K562 (cell line): ENCODE data around the gene TMEM117. TPM values are rescaled to one million over a fixed set of nuclear protein-coding genes. Genes with fewer than 3 reads are reported as not detected.

ENCODE experiments used
- ATAC-seq: fragments of 200-7000 bp; cut with Tn5 transposase; 3 replicates; pipeline ENCODE4 v1.9.1; 2020; ENCODE audit warnings: moderate library complexity
- BruUV-seq: library from RNA; stranded (reverse); fragments of 400-500 nt; replicated peaks from 2 replicates; lab custom pipeline; 2021; lab: Mats Ljungman, UMichigan
- CTCF ChIA-PET: fragments of 300-600 bp; formaldehyde crosslinking; extraction: SDS; loops from one replicate; lab custom pipeline; 2021; ENCODE audit warnings: low intra/inter-chr PET ratio; lab: Yijun Ruan, JAX
- POLR2A ChIA-PET: fragments of 300-600, 350-650 bp; sonication (Branson Sonifier 250); formaldehyde crosslinking; extraction: SDS; loops from one replicate; lab custom pipeline; 2021; ENCODE audit warnings: antibody characterized with exemption, inconsistent platforms; lab: Yijun Ruan, JAX
- DNase-seq, 4 experiments: peaks; one replicate each; pipeline versions ENCODE4 v3.0.0 to v3.0.0-alpha.2; 2011 to 2018; ENCODE audit warnings: low spot score in 3 of 4, mixed read lengths in 3 of 4; ENCODE audit errors: extremely low read depth in 1 of 4
- FAIRE-seq: peaks from 2 replicates; lab custom pipeline; 2011; peaks lifted over from hg19 to GRCh38; lab: Jason Lieb, UNC
- H2AFZ ChIP-seq: 2 replicates; pipeline ENCODE4 v1.6.0; 2011; ENCODE audit warnings: low read depth, low read length, control low read depth, inconsistent platforms
- H3K27ac ChIP-seq: fragments of 200-600 bp; 3 replicates; pipeline ENCODE4 v1.8.0; 2011; ENCODE audit warnings: low read depth, mild to moderate bottlenecking, control low read depth, inconsistent platforms, low read length, moderate library complexity, mixed read lengths; ENCODE audit errors: extremely low read depth
- H3K27me3 ChIP-seq, 2 experiments: fragments of 300-600 bp in 1 of 2; 2 replicates in 1 of 2; 3 replicates in 1 of 2; pipeline versions ENCODE4 v1.6.0 to v1.8.0; 2011; ENCODE audit warnings: inconsistent platforms in 2 of 2, low read length in 2 of 2, mild to moderate bottlenecking in 1 of 2, mixed read lengths in 1 of 2, moderate library complexity in 1 of 2; ENCODE audit not compliant: control insufficient read depth in 2 of 2, insufficient read depth in 2 of 2
- H3K36me3 ChIP-seq: fragments of 300-600 bp; 3 replicates; pipeline ENCODE4 v1.8.0; 2011; ENCODE audit warnings: mild to moderate bottlenecking, low read length, inconsistent platforms; ENCODE audit not compliant: control insufficient read depth, insufficient read depth
- H3K4me1 ChIP-seq, 2 experiments: fragments of 200-600 bp in 1 of 2; replicated peaks in 1 of 2; 2 replicates in 1 of 2; 3 replicates in 1 of 2; pipeline versions ENCODE4 v1.5.1 to v1.8.0; 2011; ENCODE audit warnings: inconsistent platforms in 2 of 2, low read length in 2 of 2, mild to moderate bottlenecking in 1 of 2, mixed read lengths in 1 of 2, moderate library complexity in 1 of 2; ENCODE audit not compliant: control insufficient read depth in 2 of 2, insufficient read depth in 2 of 2
- H3K4me2 ChIP-seq: 2 replicates; pipeline ENCODE4 v1.6.1; 2011; ENCODE audit warnings: low read length, control low read depth, inconsistent platforms, mixed read lengths; ENCODE audit not compliant: insufficient read depth
- H3K4me3 ChIP-seq: fragments of 200-600 bp; sonication (generic), shearing (Covaris generic); 2 replicates; pipeline ENCODE4 v1.5.1; 2016; ENCODE audit warnings: control low read depth, inconsistent platforms
- H3K79me2 ChIP-seq: fragments of 200-600 bp; 3 replicates; pipeline ENCODE4 v1.8.0; 2011; ENCODE audit warnings: low read length, inconsistent platforms; ENCODE audit not compliant: control insufficient read depth, insufficient read depth
- H3K9ac ChIP-seq, 2 experiments: 2 replicates each; pipeline versions ENCODE4 v1.6.0 to v1.6.1; 2011; ENCODE audit warnings: low read depth in 2 of 2, low read length in 2 of 2, control low read depth in 1 of 2, inconsistent platforms in 1 of 2, mild to moderate bottlenecking in 1 of 2, mixed read lengths in 1 of 2; ENCODE audit not compliant: insufficient read depth in 1 of 2
- H3K9me1 ChIP-seq: one replicate; pipeline ENCODE4 v1.6.0; 2011; ENCODE audit warnings: inconsistent platforms, mild to moderate bottlenecking, low read length, moderate library complexity; ENCODE audit not compliant: control insufficient read depth, insufficient read depth
- H3K9me3 ChIP-seq: replicated peaks from 2 replicates; pipeline ENCODE4 v1.5.1; 2011; ENCODE audit warnings: low read depth, low read length, inconsistent platforms; ENCODE audit not compliant: control insufficient read depth, insufficient read depth
- H4K20me1 ChIP-seq: replicated peaks from 2 replicates; pipeline ENCODE4 v1.6.1; 2011; ENCODE audit warnings: low read length, inconsistent platforms, mixed read lengths; ENCODE audit not compliant: control insufficient read depth, insufficient read depth
- KHSRP ChIP-seq: fragments of 450-650 bp; IDR thresholded peaks from 2 replicates; pipeline ENCODE4 v1.6.1; 2017
- ZNF121 ChIP-seq: sonication (generic); formaldehyde crosslinking; conservative IDR thresholded peaks from 2 replicates; pipeline ENCODE4 v1.8.0; 2022; ENCODE audit warnings: missing genetic modification reagents
- WGBS: fragments of 100-300 bp; shearing (Covaris generic); methylation state at CpG from one replicate; pipeline ENCODE4 v1.1.6; 2016; ENCODE audit warnings: low coverage, mixed read lengths; ENCODE audit not compliant: insufficient coverage; ENCODE audit errors: missing lambda C conversion rate; 5-methylcytosine and 5-hydroxymethylcytosine counted together
- in situ Hi-C: fragments of 300-500 bp; cut with MboI; formaldehyde crosslinking; loops from 4 replicates; pipeline ENCODE4 v1.15.0; 2018; ENCODE audit warnings: inconsistent platforms, mixed read lengths
- intact Hi-C: fragments of 100-400 bp; cut with micrococcal nuclease; formaldehyde crosslinking; loops from 2 replicates; pipeline ENCODE4 v1.14.2; 2022
- polyA plus RNA-seq, 8 experiments: library from polyadenylated mRNA; depleted of rRNA in 4 of 8; stranded (reverse) in 5 of 8; unstranded in 3 of 8; fragments of >200 nt; fragmentation: Nextera tagmentation in 2 of 8; fragmentation: Illumina TruSeq in 1 of 8; extraction: Ambion mirVana in 2 of 8; extraction: Trizol in 1 of 8; gene quantifications; 2 replicates each; pipeline versions ENCODE4 v1.2.1 to v1.2.3, GENCODE V29; 2011 to 2014; ENCODE audit warnings: inconsistent platforms in 1 of 8, missing spikeins in 1 of 8
- total RNA-seq, 7 experiments: library from RNA; depleted of rRNA in 6 of 7; stranded (reverse); fragments of >200 nt in 6 of 7; fragmentation: Illumina TruSeq in 2 of 7; extraction: Trizol in 2 of 7; gene quantifications; 2 replicates each; pipeline versions ENCODE4 v1.2.1 to v1.2.3, GENCODE V29; 2011 to 2021; ENCODE audit warnings: low replicate concordance in 1 of 7
- TF ChIP-seq, protein P1 (sequence below): fragments of 450-650 bp; IDR thresholded peaks from 2 replicates; pipeline ENCODE4 v1.6.1; 2014; ENCODE audit warnings: low read depth, mild to moderate bottlenecking, moderate library complexity, borderline replicate concordance

The TMEM117 gene
- total and polyA plus RNA-seq, 9 of the 15 experiments (the other 6 are each of a cell fraction or from before 2014, with no cell fraction given): 0.31 to 2.8 (median 1.0) TPM

DNA sequence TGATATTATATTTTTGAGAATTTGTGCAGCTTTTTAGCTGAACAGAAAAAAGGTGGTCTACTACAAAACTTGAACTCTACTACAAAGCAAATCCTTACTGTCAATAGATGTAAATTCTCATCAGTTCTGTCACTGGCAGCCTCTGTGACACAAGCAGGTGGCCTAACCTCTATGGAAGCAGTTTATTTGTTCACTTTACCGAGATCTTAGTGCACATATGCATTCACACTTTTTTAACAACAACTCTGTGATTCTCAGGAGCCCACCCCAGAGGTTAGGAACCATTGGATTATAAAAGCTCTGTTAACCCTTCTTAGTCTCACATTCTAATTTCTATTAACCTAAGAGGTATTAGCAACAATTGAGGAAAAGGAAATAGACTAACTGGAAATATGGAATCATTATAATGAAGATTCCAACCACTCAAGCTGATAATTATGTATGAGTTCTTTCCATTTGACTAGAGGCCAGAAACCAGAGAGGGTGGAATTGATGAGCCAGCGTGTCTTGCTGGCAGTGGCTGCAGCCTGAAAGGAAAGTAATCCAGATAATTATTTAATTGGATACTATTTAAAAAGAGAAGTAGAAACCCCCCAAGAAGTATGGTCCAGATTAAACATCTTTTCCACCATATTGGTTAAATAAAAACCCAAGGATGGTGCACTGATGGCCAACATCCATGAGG lies 451.1 kb downstream of the TMEM117 start:
- no peak overlapping the region for H2AFZ ChIP-seq
- no peaks in the 10 kb centered on the region for H3K4me1 ChIP-seq
- no peak overlapping the region for H3K27ac ChIP-seq
- H3K9me3 ChIP-seq: no peaks in the 10 kb centered on the region; the same call in 1 of the 2 replicates
- no peak overlapping the region for H3K4me2 ChIP-seq
- ChIA-PET POLR2A (no interaction called here), CTCF (no interaction called here)
- 0% methylated on average over 2 of the region's 2 CpGs for WGBS
- H3K9me1 ChIP-seq: no peaks in the 10 kb centered on the region
- H4K20me1 ChIP-seq: no peaks in the 10 kb centered on the region
- H3K36me3 ChIP-seq: no peaks in the 10 kb centered on the region
- H3K27me3 ChIP-seq: no peaks in the 10 kb centered on the region
- H3K9ac ChIP-seq: no peak overlapping the region
- TF ChIP-seq ZNF121 (CRISPR knock-in tag): no peak
- no peak for TF ChIP-seq KHSRP
- no peak overlapping the region for H3K4me3 ChIP-seq
- ATAC-seq: no peak
- no peak for FAIRE-seq
- no TSS peak for BruUV-seq
- in situ Hi-C loops (no loop called here), intact Hi-C loops (no loop called here)
- no peak for DNase-seq
- no peaks in the 10 kb centered on the region for H3K79me2 ChIP-seq

GRCh38 chr12:44287545-44287944 lies 451.7 kb downstream of the TMEM117 start:
- Histone ChIP-seq H3K27ac (no peak overlapping the region), H3K4me3 (no peak overlapping the region)
- TF ChIP-seq, protein P1, sequence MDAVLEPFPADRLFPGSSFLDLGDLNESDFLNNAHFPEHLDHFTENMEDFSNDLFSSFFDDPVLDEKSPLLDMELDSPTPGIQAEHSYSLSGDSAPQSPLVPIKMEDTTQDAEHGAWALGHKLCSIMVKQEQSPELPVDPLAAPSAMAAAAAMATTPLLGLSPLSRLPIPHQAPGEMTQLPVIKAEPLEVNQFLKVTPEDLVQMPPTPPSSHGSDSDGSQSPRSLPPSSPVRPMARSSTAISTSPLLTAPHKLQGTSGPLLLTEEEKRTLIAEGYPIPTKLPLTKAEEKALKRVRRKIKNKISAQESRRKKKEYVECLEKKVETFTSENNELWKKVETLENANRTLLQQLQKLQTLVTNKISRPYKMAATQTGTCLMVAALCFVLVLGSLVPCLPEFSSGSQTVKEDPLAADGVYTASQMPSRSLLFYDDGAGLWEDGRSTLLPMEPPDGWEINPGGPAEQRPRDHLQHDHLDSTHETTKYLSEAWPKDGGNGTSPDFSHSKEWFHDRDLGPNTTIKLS: no peak
- TF ChIP-seq, all 486 proteins: peak for 0
- BruUV-seq: no TSS peak
- Histone ChIP-seq H3K79me2 (no peaks in the 10 kb centered on the region), H4K20me1 (no peaks in the 10 kb centered on the region), H3K4me2 (no peak overlapping the region), H3K9me1 (no peaks in the 10 kb centered on the region), H3K4me1 (no peaks in the 10 kb centered on the region), H3K27me3 (no peaks in the 10 kb centered on the region), H3K9me3 (no peaks in the 10 kb centered on the region; the same call in 1 of the 2 replicates), H3K36me3 (no peaks in the 10 kb centered on the region), H2AFZ (no peak overlapping the region), H3K9ac (no peak overlapping the region)
- intact Hi-C loops: no loop called here
- ATAC-seq (no peak), DNase-seq (no peak), FAIRE-seq (no peak)
- in situ Hi-C loops: no loop called here
- CTCF ChIA-PET: no interaction called here
- POLR2A ChIA-PET: no interaction called here
